ENCODE results near the gene CMSS1.

DNA sequence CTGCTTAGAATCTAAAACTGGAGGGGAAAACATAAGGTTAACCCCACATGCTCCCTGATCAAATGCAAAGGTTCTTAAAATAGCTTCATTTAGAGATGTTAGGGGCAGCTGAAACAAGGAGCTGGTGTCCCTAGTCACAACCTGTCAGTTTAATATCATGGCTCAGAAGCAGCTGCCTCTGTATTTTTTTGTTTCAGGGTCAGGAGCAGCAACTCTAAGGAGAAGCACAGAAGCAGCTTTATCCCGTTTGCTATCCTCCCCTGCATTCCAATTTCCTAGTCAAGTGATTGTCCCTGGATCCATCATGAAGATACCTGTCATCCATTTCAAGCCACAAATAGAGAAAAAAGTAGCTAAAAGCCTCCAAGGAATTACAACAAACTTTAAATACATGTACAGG is 292.5 kb downstream of the CMSS1 start:
- TF ChIP-seq ARNTL (CRISPR knock-in tag; IDR thresholded peaks at IDR 0.05; ENCODE audit: borderline replicate concordance, low read depth): no peak
- TF ChIP-seq CSRNP3 (CRISPR knock-in tag; IDR thresholded peaks at IDR 0.05): no peak
- no peak for TF ChIP-seq ZC3H10 (CRISPR knock-in tag; IDR thresholded peaks at IDR 0.05)
- TF ChIP-seq OSR1 (CRISPR knock-in tag; IDR thresholded peaks at IDR 0.05): no peak
- TF ChIP-seq TCF4 (CRISPR knock-in tag; IDR thresholded peaks at IDR 0.05; ENCODE audit: borderline replicate concordance): no peak
- no peak for TF ChIP-seq ZFP3 (CRISPR knock-in tag; IDR thresholded peaks at IDR 0.05)
- TF ChIP-seq PPARA (CRISPR knock-in tag; IDR thresholded peaks at IDR 0.05; ENCODE audit: borderline replicate concordance): no peak
- TF ChIP-seq PATZ1 (CRISPR knock-in tag; IDR thresholded peaks at IDR 0.05; ENCODE audit: borderline replicate concordance): no peak
- no peak for TF ChIP-seq TOX (CRISPR knock-in tag; IDR thresholded peaks at IDR 0.05; ENCODE audit: borderline replicate concordance)

Data from SK-N-SH treated with all-trans-retinoic acid at 6 μM for 48 hours (cell line).